GOT3 (cell line): ENCODE results near the gene FAM25G.
"Not testable (repeated sequence)": the region's sequence is repeated elsewhere in the genome, so short reads cannot be mapped to it uniquely, and the experiment has no call there.

Source experiments
- DNase-seq: peaks from one replicate; lab custom pipeline; 2025; ENCODE audit warnings: mixed read lengths; lab: John Stamatoyannopoulos, UW

Gene FAM25G

GRCh38 chr10:47491600-47491999, at the start of gene FAM25G:
TSS of gene FAM25G (minus strand) at chr10:47491700. CDS start at chr10:47491674, 26 bp downstream.
- DNase-seq = not testable (repeated sequence)

GRCh38 chr10:47536430-47536829, 44.9 kb upstream of the FAM25G start:
- DNase-seq = not testable (repeated sequence)

GRCh38 chr10:47523475-47523874, 32.0 kb upstream of the FAM25G start, which contains the start of gene AGAP9:
TSS of gene AGAP9 (minus strand) at chr10:47523638. CDS start at chr10:47523526, 112 bp downstream.
- DNase-seq = not testable (repeated sequence)

- DNase-seq = not testable (repeated sequence)
Measured at GRCh38 chr10:47502313-47502712, 10.8 kb upstream of the FAM25G start.

- DNase-seq = not testable (repeated sequence)
Measured at GRCh38 chr10:47494226-47494625, 2.7 kb upstream of the FAM25G start.

- DNase-seq = not testable (repeated sequence)
Measured at GRCh38 chr10:47489630-47490029, 1.9 kb downstream of the FAM25G start.

GRCh38 chr10:47485943-47486342, 5.6 kb downstream of the FAM25G start:
- DNase-seq = not testable (repeated sequence)

GRCh38 chr10:47484786-47485185, 6.7 kb downstream of the FAM25G start:
- DNase-seq = not testable (repeated sequence)

- not testable (repeated sequence) for DNase-seq
Measured at GRCh38 chr10:47483923-47484322, 7.6 kb downstream of the FAM25G start, which contains the start of gene ANXA8. TSS of gene ANXA8 (minus strand) at chr10:47484115. CDS start at chr10:47483933, 182 bp downstream.

GRCh38 chr10:47482367-47482766, 9.1 kb downstream of the FAM25G start:
- DNase-seq = not testable (repeated sequence)

- DNase-seq = not testable (repeated sequence)
Measured at GRCh38 chr10:47481768-47482181, 9.7 kb downstream of the FAM25G start.

- DNase-seq = not testable (repeated sequence)
Measured at GRCh38 chr10:47481182-47481766, 10.2 kb downstream of the FAM25G start.

- DNase-seq = not testable (repeated sequence)
Measured at GRCh38 chr10:47480133-47480532, 11.4 kb downstream of the FAM25G start.

- DNase-seq = not testable (repeated sequence)
Measured at GRCh38 chr10:47478114-47478513, 13.4 kb downstream of the FAM25G start.

GRCh38 chr10:47477078-47477477, 14.4 kb downstream of the FAM25G start:
- DNase-seq = not testable (repeated sequence)

GRCh38 chr10:47475101-47475500, 16.4 kb downstream of the FAM25G start:
- not testable (repeated sequence) for DNase-seq

GRCh38 chr10:47473516-47473915, 18.0 kb downstream of the FAM25G start:
- not testable (repeated sequence) for DNase-seq

GRCh38 chr10:47472647-47473046, 18.9 kb downstream of the FAM25G start:
- DNase-seq = not testable (repeated sequence)

GRCh38 chr10:47472072-47472471, 19.4 kb downstream of the FAM25G start:
- not testable (repeated sequence) for DNase-seq

GRCh38 chr10:47468731-47469528, 22.6 kb downstream of the FAM25G start:
- DNase-seq = not testable (repeated sequence)

- DNase-seq = not testable (repeated sequence)
Measured at GRCh38 chr10:47467957-47468356, 23.5 kb downstream of the FAM25G start.

GRCh38 chr10:47467458-47467857, 24.0 kb downstream of the FAM25G start:
- DNase-seq = not testable (repeated sequence)
